IMR-90 (cell line): ENCODE measurements around the gene HACD4. TPM values are rescaled to one million over a fixed set of nuclear protein-coding genes. Genes with fewer than 3 reads are reported as not detected.

Source experiments
- ATAC-seq: fragments of 200-7000 bp; cut with Tn5 transposase; 2 replicates; pipeline ENCODE4 v1.9.1; 2020; ENCODE audit warnings: low read depth, mild to moderate bottlenecking, moderate library complexity
- BruUV-seq: library from RNA; stranded (reverse); fragments of 400-500 nt; replicated peaks from 2 replicates; lab custom pipeline; 2021; lab: Mats Ljungman, UMichigan
- CTCF ChIA-PET: fragments of 300-600 bp; formaldehyde crosslinking; extraction: SDS; loops from one replicate; lab custom pipeline; 2021; ENCODE audit warnings: antibody characterized with exemption; lab: Yijun Ruan, JAX
- POLR2A ChIA-PET: fragments of 300-600 bp; sonication (Branson Sonifier 250); formaldehyde crosslinking; loops from one replicate; lab custom pipeline; 2022; ENCODE audit warnings: antibody characterized with exemption; ENCODE audit not compliant: unreplicated experiment; lab: Charles Lee
- DNase-seq: peaks from one replicate; pipeline ENCODE4 v3.0.0; 2013
- H2AFZ ChIP-seq: replicated peaks from 2 replicates; pipeline ENCODE3; 2013; ENCODE audit warnings: low read length, mild to moderate bottlenecking; ENCODE audit not compliant: poor library complexity
- H2AK5ac ChIP-seq: 2 replicates; pipeline ENCODE4 v1.6.1; 2013; ENCODE audit warnings: low read depth, low read length, inconsistent platforms
- H2AK9ac ChIP-seq: replicated peaks from 2 replicates; pipeline ENCODE3; 2013; ENCODE audit warnings: mild to moderate bottlenecking, low read depth, low read length, moderate library complexity; ENCODE audit not compliant: poor library complexity
- H2BK120ac ChIP-seq: 2 replicates; pipeline ENCODE4 v1.6.1; 2013; ENCODE audit warnings: low read depth, low read length, inconsistent platforms
- H2BK15ac ChIP-seq: 3 replicates; pipeline ENCODE4 v1.6.1; 2013; ENCODE audit warnings: low read depth, low read length, inconsistent platforms
- H2BK20ac ChIP-seq: 2 replicates; pipeline ENCODE4 v1.6.1; 2013; ENCODE audit warnings: low read depth, mild to moderate bottlenecking, inconsistent platforms, low read length, moderate library complexity
- H2BK5ac ChIP-seq: 2 replicates; pipeline ENCODE4 v1.6.1; 2013; ENCODE audit warnings: mild to moderate bottlenecking, low read depth, low read length, inconsistent platforms; ENCODE audit not compliant: poor library complexity, severe bottlenecking
- H3K14ac ChIP-seq: replicated peaks from 2 replicates; pipeline ENCODE4 v1.6.1; 2013; ENCODE audit warnings: low read depth, low read length, inconsistent platforms
- H3K18ac ChIP-seq: 2 replicates; pipeline ENCODE4 v1.6.1; 2013; ENCODE audit warnings: low read depth, low read length, control low read depth
- H3K23ac ChIP-seq: 2 replicates; pipeline ENCODE4 v1.6.1; 2013; ENCODE audit warnings: low read depth, low read length, inconsistent platforms
- H3K27ac ChIP-seq: 2 replicates; pipeline ENCODE4 v1.5.1; 2013; ENCODE audit warnings: mild to moderate bottlenecking, control low read depth, low read length; ENCODE audit not compliant: insufficient read depth
- H3K27me3 ChIP-seq: 2 replicates; pipeline ENCODE4 v1.6.1; 2013; ENCODE audit warnings: low read length; ENCODE audit not compliant: control insufficient read depth, insufficient read depth
- H3K36me3 ChIP-seq: 2 replicates; pipeline ENCODE4 v1.6.1; 2013; ENCODE audit warnings: low read length, mixed read lengths; ENCODE audit not compliant: control insufficient read depth, insufficient read depth
- H3K4ac ChIP-seq: 2 replicates; pipeline ENCODE4 v1.6.1; 2013; ENCODE audit warnings: low read depth, low read length, inconsistent platforms
- H3K4me1 ChIP-seq: 2 replicates; pipeline ENCODE4 v1.6.1; 2013; ENCODE audit warnings: low read length, mixed read lengths; ENCODE audit not compliant: control insufficient read depth, insufficient read depth
- H3K4me2 ChIP-seq: 2 replicates; pipeline ENCODE4 v1.6.1; 2013; ENCODE audit warnings: low read depth, mild to moderate bottlenecking, control low read depth, low read length, moderate library complexity
- H3K4me3 ChIP-seq: 2 replicates; pipeline ENCODE4 v1.5.1; 2013; ENCODE audit warnings: low read depth, mild to moderate bottlenecking, control low read depth, low read length, moderate library complexity; ENCODE audit not compliant: insufficient read depth
- H3K56ac ChIP-seq: 2 replicates; pipeline ENCODE4 v1.6.1; 2013; ENCODE audit warnings: low read length, inconsistent platforms; ENCODE audit not compliant: insufficient read depth; ENCODE audit errors: extremely low read depth
- H3K79me1 ChIP-seq, 2 experiments: 2 replicates each; pipeline ENCODE4 v1.6.1; 2013; ENCODE audit warnings: low read length in 2 of 2, inconsistent platforms in 1 of 2, low read depth in 1 of 2
- H3K9ac ChIP-seq: 2 replicates; pipeline ENCODE4 v1.6.1; 2013; ENCODE audit warnings: low read depth, low read length, control low read depth
- H3K9me1 ChIP-seq: 2 replicates; pipeline ENCODE4 v1.6.1; 2013; ENCODE audit warnings: low read length, inconsistent platforms; ENCODE audit not compliant: insufficient read depth
- H3K9me3 ChIP-seq: 2 replicates; pipeline ENCODE4 v1.6.1; 2013; ENCODE audit warnings: low read length; ENCODE audit not compliant: control insufficient read depth, insufficient read depth
- H4K20me1 ChIP-seq: 2 replicates; pipeline ENCODE4 v1.6.1; 2013; ENCODE audit warnings: low read length, inconsistent platforms; ENCODE audit not compliant: insufficient read depth
- H4K5ac ChIP-seq: 2 replicates; pipeline ENCODE4 v1.6.1; 2013; ENCODE audit warnings: mild to moderate bottlenecking, low read depth, low read length, control low read depth
- H4K8ac ChIP-seq, 2 experiments: 2 replicates each; pipeline ENCODE4 v1.6.1; 2013; ENCODE audit warnings: low read depth in 2 of 2, low read length in 2 of 2, control low read depth in 1 of 2, inconsistent platforms in 1 of 2
- H4K91ac ChIP-seq: 2 replicates; pipeline ENCODE4 v1.6.1; 2013; ENCODE audit warnings: low read depth, low read length, inconsistent platforms; ENCODE audit not compliant: insufficient read depth
- BHLHE40 ChIP-seq: fragments of 150-350 bp; IDR thresholded peaks from 2 replicates; pipeline ENCODE4 v1.6.1; 2016; ENCODE audit warnings: mild to moderate bottlenecking, low read depth, low read length
- CEBPB ChIP-seq: IDR thresholded peaks from 2 replicates; pipeline ENCODE4 v1.6.1; 2012; ENCODE audit warnings: low read depth, low read length, improper control_type of control experiment
- CHD1 ChIP-seq: IDR thresholded peaks from 2 replicates; pipeline ENCODE4 v1.6.1; 2012; ENCODE audit warnings: low read depth, low read length, improper control_type of control experiment
- CTCF ChIP-seq: conservative IDR thresholded peaks from 2 replicates; pipeline ENCODE4 v1.5.1; 2012; ENCODE audit warnings: mild to moderate bottlenecking, low read depth, low read length, improper control_type of control experiment
- ELK1 ChIP-seq: fragments of 150-350 bp; IDR thresholded peaks from 2 replicates; pipeline ENCODE4 v1.6.1; 2016; ENCODE audit warnings: low read depth, mild to moderate bottlenecking, low read length, moderate library complexity, borderline replicate concordance
- FOS ChIP-seq: fragments of 150-350 bp; IDR thresholded peaks from 2 replicates; pipeline ENCODE4 v1.6.1; 2016; ENCODE audit warnings: low read depth, low read length
- MAFK ChIP-seq: IDR thresholded peaks from 2 replicates; pipeline ENCODE4 v1.6.1; 2012; ENCODE audit warnings: low read depth, low read length, improper control_type of control experiment
- MAZ ChIP-seq: IDR thresholded peaks from 2 replicates; pipeline ENCODE4 v1.6.1; 2012; ENCODE audit warnings: low read depth, mild to moderate bottlenecking, low read length, improper control_type of control experiment, moderate library complexity, borderline replicate concordance
- MXI1 ChIP-seq: IDR thresholded peaks from 2 replicates; pipeline ENCODE4 v1.6.1; 2012; ENCODE audit warnings: low read depth, mild to moderate bottlenecking, low read length, moderate library complexity, borderline replicate concordance
- NFE2L2 ChIP-seq: fragments of 150-350 bp; IDR thresholded peaks from 2 replicates; pipeline ENCODE4 v1.6.1; 2016; ENCODE audit warnings: low read depth, mild to moderate bottlenecking, low read length
- POLR2A ChIP-seq: IDR thresholded peaks from 2 replicates; pipeline ENCODE4 v1.6.1; 2012; ENCODE audit warnings: mild to moderate bottlenecking, low read depth, low read length
- RAD21 ChIP-seq: IDR thresholded peaks from 2 replicates; pipeline ENCODE4 v1.6.1; 2012; ENCODE audit warnings: low read length, improper control_type of control experiment
- RCOR1 ChIP-seq: IDR thresholded peaks from 2 replicates; pipeline ENCODE4 v1.6.1; 2012; ENCODE audit warnings: mild to moderate bottlenecking, low read length, improper control_type of control experiment; ENCODE audit not compliant: insufficient replicate concordance
- RFX5 ChIP-seq: IDR thresholded peaks from 2 replicates; pipeline ENCODE4 v1.8.0; 2012; ENCODE audit warnings: low read depth, mild to moderate bottlenecking, low read length, moderate library complexity
- SMC3 ChIP-seq: fragments of 150-350 bp; IDR thresholded peaks from 2 replicates; pipeline ENCODE4 v1.6.1; 2016; ENCODE audit warnings: low read depth, mild to moderate bottlenecking, antibody characterized with exemption, low read length, moderate library complexity
- USF2 ChIP-seq: fragments of 150-350 bp; IDR thresholded peaks from 2 replicates; pipeline ENCODE4 v1.6.1; 2017; ENCODE audit warnings: mild to moderate bottlenecking, antibody characterized with exemption, low read length, low read depth
- WGBS, 2 experiments: methylation state at CpG; one replicate each; pipeline versions ENCODE4 v1.1.5 to v1.1.7; 2013; ENCODE audit warnings: missing lambda C conversion rate in 2 of 2; ENCODE audit not compliant: insufficient read length in 1 of 2; ENCODE audit errors: extremely low coverage in 2 of 2; 5-methylcytosine and 5-hydroxymethylcytosine counted together
- dilution Hi-C: fragments of 300-500 bp; cut with HindIII; formaldehyde crosslinking; loops from one replicate; pipeline ENCODE4 v1.14.3; 2018; ENCODE audit warnings: low sequenced_read_pairs; ENCODE audit not compliant: unreplicated experiment
- in situ Hi-C: fragments of 300-500 bp; cut with MboI; formaldehyde crosslinking; loops from 3 replicates; pipeline ENCODE4 v1.14.3; 2019; ENCODE audit warnings: low sequenced_read_pairs, inconsistent platforms, mixed read lengths
- intact Hi-C: fragments of 100-400 bp; cut with micrococcal nuclease; formaldehyde crosslinking; loops from 2 replicates; pipeline ENCODE4 v1.10.0; 2022
- polyA plus RNA-seq, 3 experiments: library from polyadenylated mRNA; depleted of rRNA; stranded (reverse); fragments of >200 nt; gene quantifications; 2 replicates each; pipeline ENCODE4 v1.2.3, GENCODE V29; 2012; ENCODE audit warnings: low replicate concordance in 1 of 3
- total RNA-seq: library from RNA; depleted of rRNA; stranded (reverse); fragments of >200 nt; gene quantifications from 2 replicates; pipeline ENCODE4 v1.2.3, GENCODE V29; 2012

HACD4 gene
- total and polyA plus RNA-seq, 2 of the 4 experiments (the other 2 are of a cell fraction) = 1.9 to 2.2 TPM

GRCh38 chr9:21002040-21002439 lies 29.4 kb downstream of the HACD4 start:
- Histone ChIP-seq H3K4me3 (no peak overlapping the region), H2BK5ac (no peak overlapping the region), H3K4me1 (no peaks in the 10 kb centered on the region), H3K56ac (no peak overlapping the region), H2AFZ (no peak overlapping the region), H3K9ac (no peak overlapping the region), H3K9me1 (no peaks in the 10 kb centered on the region), H4K5ac (no peak overlapping the region), H4K8ac (no peak overlapping the region), H3K27ac (no peak overlapping the region), H3K27me3 (no peaks in the 10 kb centered on the region), H4K91ac (no peak overlapping the region), H2AK9ac (no peak overlapping the region), H3K79me1 (no peaks in the 10 kb centered on the region; a peak in 1 of 4 replicates), H2BK15ac (no peak overlapping the region), H3K14ac (no peak overlapping the region), H2BK120ac (no peak overlapping the region), H3K9me3 (no peaks in the 10 kb centered on the region), H4K20me1 (no peaks in the 10 kb centered on the region), H3K23ac (no peak overlapping the region), H2AK5ac (no peak overlapping the region), H3K18ac (no peak overlapping the region), H3K36me3 (no peaks in the 10 kb centered on the region; the same call in 1 of the 2 replicates), H3K4me2 (no peak overlapping the region), H2BK20ac (no peak overlapping the region), H3K4ac (no peak overlapping the region)
- in situ Hi-C loops = no loop called here
- WGBS, 2 experiments = no CpG with 5 or more reads among the region's 2 CpGs
- intact Hi-C loops = no loop called here
- dilution Hi-C loops = no loop called here
- BruUV-seq = no TSS peak
- TF ChIP-seq POLR2A = no peak
- no peak for TF ChIP-seq RFX5
- TF ChIP-seq CTCF = no peak
- no peak for TF ChIP-seq SMC3
- TF ChIP-seq FOS = no peak
- no peak for TF ChIP-seq CEBPB
- TF ChIP-seq MAFK = no peak
- TF ChIP-seq RAD21 = no peak
- no peak for TF ChIP-seq RCOR1
- TF ChIP-seq MXI1 = no peak
- TF ChIP-seq USF2 = no peak
- no peak for TF ChIP-seq ELK1
- no peak for TF ChIP-seq NFE2L2
- TF ChIP-seq MAZ = no peak
- TF ChIP-seq BHLHE40 = no peak
- TF ChIP-seq CHD1 = no peak
- DNase-seq (no peak), ATAC-seq (no peak)
- ChIA-PET CTCF (interaction anchor here (0.7 kb wide), 1 partner anchor 1888 kb away, joined by 3 read pairs; no protein-coding TSS in a partner anchor), POLR2A (no interaction called here)
